Spleen (tissue), 11 donors: ENCODE results near the gene EFCAB8. TPM values are rescaled to one million over a fixed set of nuclear protein-coding genes. Genes with fewer than 3 reads are reported as not detected.
A peak's percentile ranks its signal among the peaks of the same experiment; 100 is the strongest.

ENCODE experiments used
- DNase-seq: peaks from one replicate; pipeline ENCODE4 v3.0.0-alpha.2; 2020
- H3K27ac ChIP-seq, 8 donors: fragments of 200-600 bp; sonication (generic) in 7 of 8; 1 replicate in 4 of 8; 2 replicates in 4 of 8; pipeline versions ENCODE4 v1.5.0 to v1.8.0; 2016 to 2021; ENCODE audit warnings: inconsistent platforms in 4 of 8, mild to moderate bottlenecking in 4 of 8, moderate library complexity in 1 of 8
- H3K27me3 ChIP-seq, 7 donors: fragments of 200-600 bp; sonication (generic) in 6 of 7; replicated peaks in 1 of 7; 1 replicate in 4 of 7; 2 replicates in 3 of 7; pipeline versions ENCODE4 v1.5.0 to v1.8.0; 2016 to 2021; ENCODE audit warnings: inconsistent platforms in 3 of 7, mild to moderate bottlenecking in 1 of 7
- H3K36me3 ChIP-seq, 6 donors: fragments of 200-600 bp; sonication (generic) in 5 of 6; 1 replicate in 4 of 6; 2 replicates in 2 of 6; pipeline versions ENCODE4 v1.5.0 to v1.8.0; 2016 to 2021; ENCODE audit warnings: inconsistent platforms in 2 of 6
- H3K4me1 ChIP-seq, 6 donors: fragments of 200-600 bp; sonication (generic) in 5 of 6; 1 replicate in 3 of 6; 2 replicates in 3 of 6; pipeline versions ENCODE4 v1.5.0 to v1.8.0; 2016 to 2021; ENCODE audit warnings: inconsistent platforms in 3 of 6
- H3K4me3 ChIP-seq, 8 donors: fragments of 200-600 bp; sonication (generic) in 7 of 8; 1 replicate in 4 of 8; 2 replicates in 4 of 8; pipeline versions ENCODE4 v1.5.0 to v1.8.0; 2016 to 2021; ENCODE audit warnings: inconsistent platforms in 4 of 8, mild to moderate bottlenecking in 4 of 8, moderate library complexity in 2 of 8
- H3K9me3 ChIP-seq, 8 donors: fragments of 200-600 bp; sonication (generic) in 7 of 8; 1 replicate in 4 of 8; 2 replicates in 4 of 8; pipeline versions ENCODE4 v1.5.0 to v1.8.0; 2016 to 2021; ENCODE audit warnings: inconsistent platforms in 4 of 8
- CTCF ChIP-seq, 11 experiments: fragments of 200-600 bp in 7 of 11; fragments of 450-650 bp in 4 of 11; sonication (generic) in 4 of 11; IDR thresholded peaks in 8 of 11; conservative IDR thresholded peaks in 3 of 11; 1 replicate in 7 of 11; 2 replicates in 4 of 11; pipeline versions ENCODE4 v1.4.0 to v1.8.0; 2016 to 2021; ENCODE audit warnings: antibody characterized with exemption in 11 of 11, inconsistent platforms in 4 of 11, mild to moderate bottlenecking in 1 of 11
- POLR2A ChIP-seq, 3 donors: fragments of 450-650 bp; IDR thresholded peaks; one replicate each; pipeline ENCODE4 v1.5.1; 2017; ENCODE audit warnings: antibody characterized with exemption in 3 of 3, mild to moderate bottlenecking in 1 of 3
- POLR2AphosphoS5 ChIP-seq, 3 donors: sonication (generic); formaldehyde crosslinking; IDR thresholded peaks; one replicate each; pipeline ENCODE4 v1.5.1; 2017; ENCODE audit warnings: antibody characterized with exemption in 3 of 3
- WGBS, 5 donors: extraction: QIAGEN DNeasy Blood & Tissue Kit in 3 of 5; methylation state at CpG; one replicate each; pipeline versions ENCODE4 v1.1.5 to v1.1.7; 2013 to 2018; 5-methylcytosine and 5-hydroxymethylcytosine counted together
- intact Hi-C: fragments of 100-400 bp; cut with DNase I; formaldehyde crosslinking; loops from one replicate; pipeline ENCODE4 v1.15.0; 2023; ENCODE audit warnings: low total_unique reads
- polyA plus RNA-seq, 3 donors: library from polyadenylated mRNA; stranded (reverse); fragments of 200-250 nt; gene quantifications; one replicate each; pipeline ENCODE4 v1.2.1, GENCODE V29; 2013
- total RNA-seq, 7 donors: library from RNA; depleted of rRNA in 3 of 7; stranded (reverse); fragments of >200 nt in 3 of 7; fragmentation: NEBNext Ultra II Directional in 4 of 7; extraction: Animal tissue kit (Norgen Biotek cat#: 25700) in 4 of 7; gene quantifications; one replicate each; pipeline versions ENCODE4 v1.1.0 to v1.2.1, GENCODE V29; 2016 to 2021
- donor health status: healthy with polysubstance abuse.
- donor health status: DM: no; HTN: no; CAD: no; lungs with moderate emphysema.
- donor health status: DM: no; HTN: no; CAD: no.
- donor health status: Bipolar disorder and iron deficiency.
- donor health status: healthy.
- donor health status: DM: no; HTN: no; CAD: no.
- donor health status: DM: yes; HTN: yes; CAD: no.

Gene EFCAB8
- total and polyA plus RNA-seq, 10 donors = 0.06 to 4.2 (median 1.0) TPM

- TF ChIP-seq POLR2A (IDR thresholded peaks at IDR 0.05) = no peak
- TF ChIP-seq POLR2AphosphoS5 (IDR thresholded peaks at IDR 0.05) = no peak
- TF ChIP-seq CTCF (IDR thresholded peaks at IDR 0.05 in 8 of 11, conservative IDR thresholded peaks at IDR 0.05 in 3 of 11) = no peak
Observed at GRCh38 chr20:32985596-32985995, 126.9 kb downstream of the EFCAB8 start.

GRCh38 chr20:32986331-32986966, 127.7 kb downstream of the EFCAB8 start:
- no peaks in the 10 kb centered on the region for H3K36me3 ChIP-seq
- peak; percentile 56 for DNase-seq
- H3K4me1 ChIP-seq = peaks cover 0 to 3% (median 0%) of the 10 kb centered on the region in 6 donors
- no peak overlapping the region for H3K27ac ChIP-seq
- 84 to 88% (median 85%) methylated on average over 11 to 18 of the region's 18 CpGs for WGBS, 5 donors
- peaks cover 0 to 14% (median 0%) of the 10 kb centered on the region in 7 donors for H3K27me3 ChIP-seq
- no peaks in the 10 kb centered on the region for H3K9me3 ChIP-seq
- H3K4me3 ChIP-seq = no peak overlapping the region
- intact Hi-C loops = no loop called here
- no peak for TF ChIP-seq CTCF (IDR thresholded peaks at IDR 0.05 in 8 of 11, conservative IDR thresholded peaks at IDR 0.05 in 3 of 11)
- TF ChIP-seq POLR2A (IDR thresholded peaks at IDR 0.05) = no peak
- no peak for TF ChIP-seq POLR2AphosphoS5 (IDR thresholded peaks at IDR 0.05)

More at GRCh38 chr20:32985596-32985995, 126.9 kb downstream of the EFCAB8 start:
- Histone ChIP-seq H3K4me1 (no peaks in the 10 kb centered on the region), H3K27me3 (peaks cover 0 to 9% (median 0%) of the 10 kb centered on the region in 7 donors), H3K4me3 (no peak overlapping the region), H3K9me3 (no peaks in the 10 kb centered on the region), H3K27ac (no peak overlapping the region), H3K36me3 (no peaks in the 10 kb centered on the region)
- peak; percentile 52 for DNase-seq
- 79 to 93% (median 90%) methylated on average over 6 of the region's 6 CpGs for WGBS, 5 donors
- intact Hi-C loops = no loop called here

GRCh38 chr20:32987044-32987825, 128.5 kb downstream of the EFCAB8 start:
- TF ChIP-seq POLR2AphosphoS5 (IDR thresholded peaks at IDR 0.05) (no peak), POLR2A (IDR thresholded peaks at IDR 0.05) (no peak), CTCF (IDR thresholded peaks at IDR 0.05 in 8 of 11, conservative IDR thresholded peaks at IDR 0.05 in 3 of 11) (no peak)
- Histone ChIP-seq H3K27me3 (peaks cover 0 to 14% (median 0%) of the 10 kb centered on the region in 7 donors), H3K4me1 (peaks cover 0 to 10% (median 0%) of the 10 kb centered on the region in 6 donors), H3K36me3 (no peaks in the 10 kb centered on the region), H3K27ac (no peak overlapping the region), H3K9me3 (no peaks in the 10 kb centered on the region), H3K4me3 (no peak overlapping the region)
- WGBS, 5 donors = 88 to 98% (median 91%) methylated on average over 11 of the region's 11 CpGs
- intact Hi-C loops = no loop called here
- DNase-seq = peak; percentile 34

- TF ChIP-seq POLR2A (IDR thresholded peaks at IDR 0.05) (no peak), CTCF (IDR thresholded peaks at IDR 0.05 in 8 of 11, conservative IDR thresholded peaks at IDR 0.05 in 3 of 11) (no peak), POLR2AphosphoS5 (IDR thresholded peaks at IDR 0.05) (no peak)
- no peaks in the 10 kb centered on the region for H3K9me3 ChIP-seq
- peaks cover 0 to 14% (median 0%) of the 10 kb centered on the region in 7 donors for H3K27me3 ChIP-seq
- peaks cover 0 to 14% (median 0%) of the 10 kb centered on the region in 6 donors for H3K4me1 ChIP-seq
- H3K27ac ChIP-seq = no peak overlapping the region
- no peak overlapping the region for H3K4me3 ChIP-seq
- DNase-seq = peak; percentile 35
- intact Hi-C loops = no loop called here
- 75 to 84% (median 82%) methylated on average over 13 to 16 of the region's 16 CpGs for WGBS, 5 donors
- H3K36me3 ChIP-seq = no peaks in the 10 kb centered on the region
Observed at GRCh38 chr20:32988008-32988407, 129.3 kb downstream of the EFCAB8 start.
